ENCODE results near the gene XPR1.

DNA sequence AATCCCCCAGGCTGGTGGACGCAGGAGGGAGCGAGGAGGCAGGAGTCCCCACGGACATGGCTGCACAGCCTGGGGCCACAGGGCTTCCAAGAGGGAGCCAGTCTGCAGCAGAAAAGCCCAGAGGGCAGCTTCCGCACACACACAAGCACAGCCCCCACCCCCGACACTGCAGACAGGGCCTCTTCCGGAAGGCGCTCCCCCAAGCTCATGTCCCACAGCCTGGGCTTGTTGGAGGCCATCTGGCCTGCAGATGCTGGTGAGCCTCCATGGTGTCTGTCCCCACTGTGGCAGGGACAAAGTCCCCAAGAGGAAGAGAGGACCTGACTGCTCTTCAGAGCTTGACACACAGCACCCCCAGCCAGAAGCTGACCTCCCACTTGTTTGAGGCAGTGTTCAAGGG is 267.4 kb downstream of the XPR1 start:
- TF ChIP-seq CTCF (IDR thresholded peaks at IDR 0.05 in 2 of 3, conservative IDR thresholded peaks at IDR 0.05 in 1 of 3; ENCODE audit: borderline replicate concordance in 1 of 3, insufficient read depth in 1 of 3, low read depth in 2 of 3, low read length in 2 of 3) (no peak), EZH2 (IDR thresholded peaks at IDR 0.05) (no peak), YY1 (IDR thresholded peaks at IDR 0.05; ENCODE audit: extremely low read depth, insufficient replicate concordance, low read depth, low read length) (no peak), JUND (IDR thresholded peaks at IDR 0.05) (no peak), POLR2A (IDR thresholded peaks at IDR 0.05; ENCODE audit: borderline replicate concordance, extremely low read depth, insufficient read depth, insufficient read length) (no peak)

Measured in HCT116 (cell line).